ENCODE measurements around the gene ENOPH1.

- no peak for TF ChIP-seq CTCF (IDR thresholded peaks at IDR 0.05)
- TF ChIP-seq POLR2A (IDR thresholded peaks at IDR 0.05) = no peak
Measured at GRCh38 chr4:82398263-82398662, 32.1 kb upstream of the ENOPH1 start.
